GM20000 (cell line): ENCODE measurements around the gene CRTAC1.

ENCODE experiments used
- DNase-seq: peaks from one replicate; pipeline ENCODE4 v3.0.0; 2012; ENCODE audit warnings: low spot score
- CTCF ChIP-seq: IDR thresholded peaks from 2 replicates; pipeline ENCODE4 v1.5.1; 2012; ENCODE audit warnings: mild to moderate bottlenecking, control low read depth; ENCODE audit errors: extremely low read depth, missing control alignments

The CRTAC1 gene

GRCh38 chr10:97882142-97883091 lies 148.0 kb downstream of the CRTAC1 start:
- no peak for TF ChIP-seq CTCF
- no peak for DNase-seq

GRCh38 chr10:97880109-97880508 lies 150.3 kb downstream of the CRTAC1 start:
- no peak for TF ChIP-seq CTCF
- DNase-seq = no peak

GRCh38 chr10:97879241-97879640 lies 151.2 kb downstream of the CRTAC1 start:
- TF ChIP-seq CTCF = no peak
- DNase-seq = no peak

- no peak for DNase-seq
- TF ChIP-seq CTCF = no peak
Observed at GRCh38 chr10:97876402-97876801, 154.0 kb downstream of the CRTAC1 start.

- no peak for DNase-seq
- TF ChIP-seq CTCF = no peak
Observed at GRCh38 chr10:97875391-97875790, 155.0 kb downstream of the CRTAC1 start.

GRCh38 chr10:97874332-97874731 lies 156.1 kb downstream of the CRTAC1 start:
- no peak for TF ChIP-seq CTCF
- no peak for DNase-seq

GRCh38 chr10:97873569-97873968 lies 156.9 kb downstream of the CRTAC1 start:
- no peak for TF ChIP-seq CTCF
- no peak for DNase-seq
